B cell (primary cell): ENCODE data around the gene PHEX. TPM values are rescaled to one million over a fixed set of nuclear protein-coding genes. Genes with fewer than 3 reads are reported as not detected.

Source experiments
- ATAC-seq: fragments of 200-7000 bp; cut with Tn5 transposase; one replicate; pipeline ENCODE4 v1.10.0; 2021; ENCODE audit warnings: low read depth, mild to moderate bottlenecking, moderate number of reproducible peaks, moderate library complexity
- CTCF ChIA-PET: fragments of 350-600 bp; sonication (Branson Sonifier 250); formaldehyde crosslinking; loops from one replicate; lab custom pipeline; 2021; ENCODE audit warnings: antibody characterized with exemption, inconsistent platforms; lab: Charles Lee
- POLR2A ChIA-PET: fragments of 350-600 bp; sonication (Branson Sonifier 250); formaldehyde crosslinking; loops from one replicate; lab custom pipeline; 2021; ENCODE audit warnings: antibody characterized with exemption; lab: Charles Lee
- DNase-seq: peaks from one replicate; pipeline ENCODE4 v3.0.0; 2013
- H2AFZ ChIP-seq: 2 replicates; pipeline ENCODE4 v1.6.1; 2012; ENCODE audit warnings: mild to moderate bottlenecking, low read depth, low read length; ENCODE audit not compliant: insufficient read depth, poor library complexity, severe bottlenecking
- H3K27ac ChIP-seq, 2 donors: 1 replicate in 1 of 2; 2 replicates in 1 of 2; pipeline ENCODE4 v1.5.1; 2012 to 2013; ENCODE audit warnings: low read length in 2 of 2, mild to moderate bottlenecking in 2 of 2, moderate library complexity in 1 of 2
- H3K27me3 ChIP-seq, 4 experiments: fragments of 200-600 bp in 1 of 4; sonication (generic) in 1 of 4; replicated peaks in 1 of 4; 1 replicate in 2 of 4; 2 replicates in 2 of 4; pipeline versions ENCODE4 v1.6.1 to v1.7.0; 2013 to 2016; ENCODE audit warnings: low read length in 3 of 4, mild to moderate bottlenecking in 2 of 4, mixed read lengths in 1 of 4, moderate library complexity in 1 of 4; ENCODE audit not compliant: insufficient read depth in 4 of 4, control insufficient read depth in 3 of 4; ENCODE audit errors: control extremely low read depth in 1 of 4
- H3K36me3 ChIP-seq, 2 experiments: replicated peaks in 1 of 2; 1 replicate in 1 of 2; 2 replicates in 1 of 2; pipeline versions ENCODE4 v1.6.1 to v1.7.1; 2013; ENCODE audit warnings: low read length in 1 of 2; ENCODE audit not compliant: insufficient read depth in 2 of 2, control insufficient read depth in 1 of 2; ENCODE audit errors: control extremely low read depth in 1 of 2, extremely low read depth in 1 of 2
- H3K4me1 ChIP-seq, 2 donors: fragments of 200-600 bp in 1 of 2; sonication (generic) in 1 of 2; 1 replicate in 1 of 2; 2 replicates in 1 of 2; pipeline versions ENCODE4 v1.5.1 to v1.6.1; 2013 to 2017; ENCODE audit warnings: low read length in 2 of 2; ENCODE audit not compliant: control insufficient read depth in 2 of 2, insufficient read depth in 2 of 2
- H3K4me2 ChIP-seq: replicated peaks from 2 replicates; pipeline ENCODE3; 2012; ENCODE audit warnings: mild to moderate bottlenecking, low read depth, low read length; ENCODE audit not compliant: poor library complexity, severe bottlenecking
- H3K4me3 ChIP-seq, 5 experiments: fragments of 200-600 bp in 1 of 5; sonication (generic) in 1 of 5; 1 replicate in 3 of 5; 2 replicates in 2 of 5; pipeline versions ENCODE4 v1.5.1 to v1.7.0; 2011 to 2016; ENCODE audit warnings: low read length in 4 of 5, mild to moderate bottlenecking in 4 of 5, low read depth in 2 of 5, control low read depth in 1 of 5, moderate library complexity in 1 of 5; ENCODE audit not compliant: insufficient read depth in 1 of 5; ENCODE audit errors: control extremely low read depth in 1 of 5, extremely low read depth in 1 of 5
- H3K79me2 ChIP-seq: fragments of 200-600 bp; sonication (generic); one replicate; pipeline ENCODE4 v1.6.0; 2016; ENCODE audit warnings: low read length; ENCODE audit not compliant: control insufficient read depth, insufficient read depth
- H3K9ac ChIP-seq: fragments of 200-600 bp; sonication (generic); 2 replicates; pipeline ENCODE4 v1.6.1; 2017; ENCODE audit warnings: mild to moderate bottlenecking, low read length, moderate library complexity
- H3K9me3 ChIP-seq, 3 donors: one replicate each; pipeline versions ENCODE4 v1.6.1 to v1.7.1; 2013; ENCODE audit warnings: low read length in 2 of 3; ENCODE audit not compliant: control insufficient read depth in 2 of 3, insufficient read depth in 1 of 3; ENCODE audit errors: control extremely low read depth in 1 of 3
- H4K20me1 ChIP-seq: 2 replicates; pipeline ENCODE4 v1.6.0; 2012; ENCODE audit warnings: mild to moderate bottlenecking, low read length; ENCODE audit not compliant: insufficient read depth, control insufficient read depth, poor library complexity, severe bottlenecking
- H3K27ac Mint-ChIP-seq: one replicate; pipeline ENCODE4 v1.8.0; 2021; ENCODE audit warnings: mixed read lengths
- H3K27me3 Mint-ChIP-seq: one replicate; pipeline ENCODE4 v1.8.0; 2021; ENCODE audit warnings: mixed read lengths
- H3K4me1 Mint-ChIP-seq: one replicate; pipeline ENCODE4 v1.8.0; 2021; ENCODE audit warnings: mixed read lengths
- H3K4me3 Mint-ChIP-seq: one replicate; pipeline ENCODE4 v1.8.0; 2021; ENCODE audit warnings: mixed read lengths
- H3K9me3 Mint-ChIP-seq: one replicate; pipeline ENCODE4 v1.8.0; 2022; ENCODE audit warnings: mixed read lengths; ENCODE audit not compliant: insufficient read depth
- CTCF ChIP-seq: fragments of 200-600 bp; IDR thresholded peaks from one replicate; pipeline ENCODE4 v1.8.0; 2022; ENCODE audit warnings: antibody characterized with exemption, mild to moderate bottlenecking
- EZH2 ChIP-seq: IDR thresholded peaks from 2 replicates; pipeline ENCODE4 v1.6.1; 2012; ENCODE audit warnings: borderline replicate concordance, low read depth, mild to moderate bottlenecking, moderate library complexity, low read length; ENCODE audit not compliant: insufficient read depth, poor library complexity, severe bottlenecking
- WGBS: methylation state at CpG from one replicate; pipeline ENCODE4 v1.1.5; 2013; ENCODE audit warnings: missing lambda C conversion rate; ENCODE audit not compliant: insufficient coverage; 5-methylcytosine and 5-hydroxymethylcytosine counted together
- intact Hi-C: fragments of 100-400 bp; cut with micrococcal nuclease; formaldehyde crosslinking; loops from one replicate; pipeline ENCODE4 v1.10.0; 2022
- polyA plus RNA-seq: library from polyadenylated mRNA; depleted of rRNA; stranded (reverse); fragments of >200 nt; gene quantifications from 2 replicates; pipeline ENCODE4 v1.2.3, GENCODE V29; 2012
- total RNA-seq, 2 donors: library from RNA; stranded (reverse); fragments of 120-200 nt in 1 of 2; gene quantifications; 1 replicate in 1 of 2; 2 replicates in 1 of 2; pipeline versions ENCODE4 v1.2.3 to v1.2.4, GENCODE V29; 2013 to 2022

PHEX gene
- total and polyA plus RNA-seq, 2 donors (not counting 1 experiment from before 2014, with no cell fraction given), result 0.01 to 0.15 TPM

GRCh38 chrX:22237479-22237878, 205.4 kb downstream of the PHEX start:
- Mint-ChIP-seq H3K4me3 (no peak overlapping the region), H3K27me3 (no peaks in the 10 kb centered on the region), H3K4me1 (no peaks in the 10 kb centered on the region), H3K27ac (no peak overlapping the region), H3K9me3 (no peaks in the 10 kb centered on the region)
- WGBS, result 60% methylated on average over 1 of the region's 2 CpGs
- H3K36me3 ChIP-seq, result no peaks in the 10 kb centered on the region
- H3K27ac ChIP-seq, result no peak overlapping the region
- no peak overlapping the region for H3K9ac ChIP-seq
- H3K27me3 ChIP-seq, result no peaks in the 10 kb centered on the region
- H3K9me3 ChIP-seq, result no peaks in the 10 kb centered on the region
- TF ChIP-seq CTCF, result no peak
- no peak for TF ChIP-seq EZH2
- ChIA-PET CTCF (no interaction called here), POLR2A (no interaction called here)
- ATAC-seq (no peak), DNase-seq (no peak)
- intact Hi-C loops, result no loop called here
- no peaks in the 10 kb centered on the region for H4K20me1 ChIP-seq
- no peak overlapping the region for H3K4me3 ChIP-seq
- no peaks in the 10 kb centered on the region for H3K79me2 ChIP-seq
- H3K4me2 ChIP-seq, result no peak overlapping the region
- H2AFZ ChIP-seq, result no peak overlapping the region
- no peaks in the 10 kb centered on the region for H3K4me1 ChIP-seq

- ATAC-seq (no peak), DNase-seq (no peak)
- no CpG with 5 or more reads among the region's 2 CpGs for WGBS
- Mint-ChIP-seq H3K4me1 (no peaks in the 10 kb centered on the region), H3K9me3 (no peaks in the 10 kb centered on the region), H3K4me3 (no peak overlapping the region), H3K27ac (no peak overlapping the region), H3K27me3 (no peaks in the 10 kb centered on the region)
- intact Hi-C loops, result no loop called here
- H3K4me1 ChIP-seq, result no peaks in the 10 kb centered on the region
- no peak overlapping the region for H2AFZ ChIP-seq
- H3K27ac ChIP-seq, result no peak overlapping the region
- no peaks in the 10 kb centered on the region for H3K79me2 ChIP-seq
- ChIA-PET CTCF (no interaction called here), POLR2A (no interaction called here)
- no peaks in the 10 kb centered on the region for H3K36me3 ChIP-seq
- no peak overlapping the region for H3K9ac ChIP-seq
- no peaks in the 10 kb centered on the region for H4K20me1 ChIP-seq
- no peak for TF ChIP-seq EZH2
- no peak for TF ChIP-seq CTCF
- H3K4me3 ChIP-seq, result no peak overlapping the region
- H3K9me3 ChIP-seq, result no peaks in the 10 kb centered on the region
- no peak overlapping the region for H3K4me2 ChIP-seq
- H3K27me3 ChIP-seq, result no peaks in the 10 kb centered on the region
Observed at GRCh38 chrX:22246620-22247019, 214.5 kb downstream of the PHEX start.
